LNCAP (cell line): ENCODE measurements around the gene ST6GALNAC6.
A peak's percentile ranks its signal among the peaks of the same experiment; 100 is the strongest.

Experiments used
- TF ChIP-seq, protein P1 (sequence below): fragments of 450-650 bp; IDR thresholded peaks from 2 replicates; pipeline ENCODE4 v1.5.1; 2017; ENCODE audit warnings: mild to moderate bottlenecking

The ST6GALNAC6 gene

GRCh38 chr9:127943011-127943662, 43.7 kb upstream of the ST6GALNAC6 start:
- TF ChIP-seq, protein P1, sequence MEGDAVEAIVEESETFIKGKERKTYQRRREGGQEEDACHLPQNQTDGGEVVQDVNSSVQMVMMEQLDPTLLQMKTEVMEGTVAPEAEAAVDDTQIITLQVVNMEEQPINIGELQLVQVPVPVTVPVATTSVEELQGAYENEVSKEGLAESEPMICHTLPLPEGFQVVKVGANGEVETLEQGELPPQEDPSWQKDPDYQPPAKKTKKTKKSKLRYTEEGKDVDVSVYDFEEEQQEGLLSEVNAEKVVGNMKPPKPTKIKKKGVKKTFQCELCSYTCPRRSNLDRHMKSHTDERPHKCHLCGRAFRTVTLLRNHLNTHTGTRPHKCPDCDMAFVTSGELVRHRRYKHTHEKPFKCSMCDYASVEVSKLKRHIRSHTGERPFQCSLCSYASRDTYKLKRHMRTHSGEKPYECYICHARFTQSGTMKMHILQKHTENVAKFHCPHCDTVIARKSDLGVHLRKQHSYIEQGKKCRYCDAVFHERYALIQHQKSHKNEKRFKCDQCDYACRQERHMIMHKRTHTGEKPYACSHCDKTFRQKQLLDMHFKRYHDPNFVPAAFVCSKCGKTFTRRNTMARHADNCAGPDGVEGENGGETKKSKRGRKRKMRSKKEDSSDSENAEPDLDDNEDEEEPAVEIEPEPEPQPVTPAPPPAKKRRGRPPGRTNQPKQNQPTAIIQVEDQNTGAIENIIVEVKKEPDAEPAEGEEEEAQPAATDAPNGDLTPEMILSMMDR, result no peak; the same call in 1 of the 2 replicates

DNA sequence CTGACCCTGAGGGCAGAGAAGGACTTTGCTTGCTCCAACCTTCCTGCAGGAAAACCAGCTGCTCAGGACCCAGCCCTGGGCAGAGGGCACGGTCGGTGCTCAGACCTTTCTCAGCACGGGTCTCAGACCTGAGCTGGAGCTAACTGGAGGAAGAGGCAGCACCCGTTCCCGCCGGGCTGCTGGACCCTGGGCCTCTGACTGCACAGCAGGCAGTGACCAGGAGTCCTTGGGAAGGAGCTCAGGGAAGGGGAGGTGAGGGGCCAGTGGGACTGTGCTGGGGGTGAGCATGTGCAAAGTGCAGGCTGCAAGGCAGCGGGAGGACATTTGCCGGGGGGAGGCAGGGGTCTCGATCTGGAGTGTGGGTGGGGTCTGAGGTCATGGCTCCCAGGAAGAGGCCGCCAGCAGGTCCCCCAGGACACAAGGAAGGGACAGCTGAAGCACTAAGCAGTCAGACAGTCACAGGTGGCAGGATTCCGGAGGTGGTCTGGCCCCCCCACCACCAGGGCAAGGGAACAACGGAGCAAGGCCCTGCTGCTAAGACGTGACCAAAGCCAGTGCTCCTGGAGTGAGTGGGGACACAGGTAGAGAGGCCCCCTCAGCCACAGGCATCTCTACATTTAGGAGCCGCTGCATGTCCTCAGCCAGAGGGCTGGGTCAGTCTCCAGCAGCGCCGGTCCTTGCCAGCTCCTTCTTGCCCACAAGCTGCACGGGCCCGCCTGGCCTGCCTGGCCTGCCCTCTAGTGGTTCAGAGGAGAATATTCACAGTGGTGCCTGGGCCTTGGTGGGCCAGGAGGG, 43.0 kb upstream of the ST6GALNAC6 start:
- TF ChIP-seq, protein P1, result peak; percentile 91

- TF ChIP-seq, protein P1, result no peak
Observed at GRCh38 chr9:127941961-127942215, 42.5 kb upstream of the ST6GALNAC6 start.

DNA sequence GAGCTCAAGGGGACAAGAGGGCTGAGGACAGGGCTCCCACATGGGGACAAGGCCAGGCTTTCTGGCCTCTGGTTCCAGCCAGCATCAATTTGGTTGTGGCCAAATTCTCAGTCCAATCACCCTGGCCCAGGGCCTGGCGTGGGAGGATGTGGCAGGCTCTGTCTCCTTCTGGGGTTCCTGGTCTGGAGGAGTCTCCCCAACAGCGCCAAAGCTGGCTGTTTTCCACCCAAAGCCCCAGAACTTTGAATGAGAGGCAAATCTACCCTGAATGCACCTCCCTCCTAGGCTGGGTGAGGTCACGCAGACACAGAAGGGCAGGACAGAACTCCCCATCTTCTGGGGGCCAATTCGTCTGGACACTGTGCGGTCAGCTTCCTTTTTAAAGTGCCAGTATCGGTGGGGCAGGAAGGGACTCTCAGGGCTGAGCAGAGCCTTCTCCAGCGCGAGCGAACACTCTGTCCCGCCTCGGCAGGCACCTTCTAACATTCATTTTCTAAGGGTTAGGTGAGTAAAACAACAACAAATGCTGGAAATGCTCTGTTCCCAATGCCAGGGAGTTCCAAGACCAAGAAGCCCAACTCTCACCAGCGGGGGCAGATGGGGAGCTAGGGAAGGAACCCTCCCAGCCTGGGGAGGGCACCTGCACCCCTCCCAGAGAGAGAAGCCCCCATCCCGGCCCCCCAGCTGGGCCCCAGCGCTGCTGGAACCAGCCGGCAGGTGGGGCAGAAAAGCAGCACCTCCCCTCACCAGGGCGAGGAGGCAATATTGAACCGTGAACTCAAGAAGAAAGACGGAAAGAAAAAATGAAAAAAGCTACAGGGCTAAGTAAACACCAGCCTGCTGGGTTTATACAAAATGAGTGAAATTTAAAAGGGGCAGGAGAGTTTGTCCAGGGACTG, 41.9 kb upstream of the ST6GALNAC6 start:
- TF ChIP-seq, protein P1, result no peak

DNA sequence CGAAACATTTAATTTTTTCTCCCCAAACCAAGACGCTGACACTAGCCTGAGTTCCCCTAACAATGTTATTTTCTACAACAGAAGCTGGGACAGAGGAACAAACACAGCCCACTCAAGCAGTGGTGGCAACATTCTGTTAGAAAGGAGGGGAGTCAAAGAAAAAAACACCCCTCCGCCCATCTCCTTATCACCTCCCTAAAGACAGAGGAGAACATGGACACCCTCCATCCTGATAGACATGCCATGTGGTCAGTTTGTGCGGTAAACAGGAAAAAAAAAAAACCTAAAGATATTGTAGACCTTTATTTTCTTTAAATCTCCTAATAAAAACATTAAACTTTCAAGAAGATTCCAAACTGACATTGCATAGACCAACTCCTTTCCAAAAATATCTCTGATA, 41.2 kb upstream of the ST6GALNAC6 start:
- TF ChIP-seq, protein P1, result no peak

- TF ChIP-seq, protein P1, result no peak
Observed at GRCh38 chr9:127938298-127938690, 38.9 kb upstream of the ST6GALNAC6 start.

DNA sequence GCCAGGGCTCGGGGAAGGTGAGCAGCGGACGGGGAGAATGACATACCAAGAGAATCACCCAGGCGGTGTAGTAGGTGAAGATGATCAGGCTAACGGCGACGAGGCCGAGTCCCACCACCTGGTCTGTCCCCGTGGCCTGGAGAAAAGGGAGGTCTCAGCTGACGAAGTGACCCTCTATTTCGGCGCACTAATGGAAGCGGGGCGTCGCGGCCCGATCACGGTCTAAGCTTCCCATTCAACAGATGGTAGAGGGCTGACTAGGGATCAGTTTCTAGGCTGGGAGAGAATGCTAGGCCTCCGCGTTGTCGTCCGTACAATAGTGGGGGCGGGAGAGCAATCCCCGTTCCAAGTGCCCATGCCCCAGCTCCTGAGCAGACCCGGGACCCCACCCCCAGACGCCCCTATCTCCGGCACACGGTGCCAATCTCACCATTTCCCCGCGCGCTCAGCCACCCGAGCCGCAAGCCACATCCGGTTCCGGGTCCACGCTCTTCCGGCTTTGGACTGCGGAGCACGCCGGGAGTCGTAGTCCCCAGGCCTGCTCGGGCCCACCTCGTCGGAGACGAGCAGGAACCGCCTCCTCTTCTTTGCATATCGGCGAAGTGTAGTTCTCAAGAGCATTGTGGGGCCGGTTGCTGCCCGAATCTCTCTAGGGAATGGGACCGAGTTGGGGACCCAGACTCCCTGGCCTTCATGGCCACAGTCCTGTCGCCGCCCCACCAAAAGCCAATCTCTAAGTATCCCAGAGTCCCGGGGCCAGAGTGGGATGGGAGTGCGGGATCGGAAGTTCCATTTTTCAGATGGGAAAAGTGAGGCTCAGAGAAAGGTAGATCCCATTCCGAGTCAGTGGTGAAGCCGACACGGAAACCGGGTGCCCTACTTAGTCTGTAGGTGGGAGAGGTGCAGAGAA, 38.2 kb upstream of the ST6GALNAC6 start, which contains the start of gene DPM2:
DPM2 (minus strand) TSS at position 467 of the 910 bp plus-strand sequence; CDS start at position 433, 34 bp downstream.
- TF ChIP-seq, protein P1, result no peak
